Measurements from ENCODE around the gene PAQR3. TPM values are rescaled to one million over a fixed set of nuclear protein-coding genes. Genes with fewer than 3 reads are reported as not detected.
"Not testable (repeated sequence)": the region's sequence is repeated elsewhere in the genome, so short reads cannot be mapped to it uniquely, and the experiment has no call there.

Gene PAQR3
- total and polyA plus RNA-seq, 12 donors: 1.1 to 14.1 (median 5.8) TPM

DNA sequence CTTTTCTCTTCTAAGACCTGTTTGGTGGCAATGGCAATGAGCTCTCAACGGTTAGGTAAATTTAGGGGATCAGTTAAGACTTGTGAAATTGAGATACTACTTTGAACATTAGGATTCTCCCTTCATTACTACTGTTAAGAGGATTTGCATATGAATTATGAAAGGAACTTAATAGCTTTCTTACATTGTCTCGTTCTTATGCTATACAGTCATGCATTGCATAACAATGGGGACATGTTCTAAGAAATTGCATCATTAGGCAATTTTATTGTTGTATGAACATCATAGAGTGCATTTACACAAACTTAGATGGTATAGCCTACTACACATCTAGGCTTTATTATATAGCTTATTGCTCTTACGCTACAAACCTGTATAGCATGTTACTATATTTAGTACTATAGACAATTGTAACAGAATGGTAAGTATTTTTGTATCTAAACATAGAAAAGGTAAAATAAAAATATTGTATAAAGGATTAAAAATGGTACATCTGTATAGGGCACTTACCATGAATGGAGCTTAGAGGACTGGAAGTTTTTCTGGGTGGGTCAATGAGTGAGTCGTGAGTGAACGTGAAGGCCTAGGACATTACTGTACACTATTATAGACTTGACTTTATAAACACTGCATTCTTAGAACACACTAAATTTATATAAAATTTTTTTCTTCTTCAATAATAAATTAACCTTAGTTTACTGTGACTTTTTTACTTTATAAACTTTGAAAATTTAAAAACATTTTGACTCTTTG lies 62.5 kb downstream of the PAQR3 start:
- Histone ChIP-seq H3K4me1 (replicated peaks in 1 of 2) (no peaks in the 10 kb centered on the region), H3K9me3 (replicated peaks in 1 of 3) (no peaks in the 10 kb centered on the region), H3K36me3 (replicated peaks in 1 of 2) (peaks cover 0 to 20% of the 10 kb centered on the region in 2 donors), H3K27me3 (no peaks in the 10 kb centered on the region), H3K27ac (no peak overlapping the region), H3K4me3 (no peak overlapping the region)
- intact Hi-C loops (cut with DNase I): no loop called here
- WGBS, 4 donors: 88 to 96% (median 93%) methylated on average over 5 of the region's 5 CpGs
- TF ChIP-seq, protein P1, sequence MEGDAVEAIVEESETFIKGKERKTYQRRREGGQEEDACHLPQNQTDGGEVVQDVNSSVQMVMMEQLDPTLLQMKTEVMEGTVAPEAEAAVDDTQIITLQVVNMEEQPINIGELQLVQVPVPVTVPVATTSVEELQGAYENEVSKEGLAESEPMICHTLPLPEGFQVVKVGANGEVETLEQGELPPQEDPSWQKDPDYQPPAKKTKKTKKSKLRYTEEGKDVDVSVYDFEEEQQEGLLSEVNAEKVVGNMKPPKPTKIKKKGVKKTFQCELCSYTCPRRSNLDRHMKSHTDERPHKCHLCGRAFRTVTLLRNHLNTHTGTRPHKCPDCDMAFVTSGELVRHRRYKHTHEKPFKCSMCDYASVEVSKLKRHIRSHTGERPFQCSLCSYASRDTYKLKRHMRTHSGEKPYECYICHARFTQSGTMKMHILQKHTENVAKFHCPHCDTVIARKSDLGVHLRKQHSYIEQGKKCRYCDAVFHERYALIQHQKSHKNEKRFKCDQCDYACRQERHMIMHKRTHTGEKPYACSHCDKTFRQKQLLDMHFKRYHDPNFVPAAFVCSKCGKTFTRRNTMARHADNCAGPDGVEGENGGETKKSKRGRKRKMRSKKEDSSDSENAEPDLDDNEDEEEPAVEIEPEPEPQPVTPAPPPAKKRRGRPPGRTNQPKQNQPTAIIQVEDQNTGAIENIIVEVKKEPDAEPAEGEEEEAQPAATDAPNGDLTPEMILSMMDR (IDR thresholded peaks at IDR 0.05): no peak
- TF ChIP-seq POLR2A (IDR thresholded peaks at IDR 0.05): no peak
- DNase-seq: no peak

DNA sequence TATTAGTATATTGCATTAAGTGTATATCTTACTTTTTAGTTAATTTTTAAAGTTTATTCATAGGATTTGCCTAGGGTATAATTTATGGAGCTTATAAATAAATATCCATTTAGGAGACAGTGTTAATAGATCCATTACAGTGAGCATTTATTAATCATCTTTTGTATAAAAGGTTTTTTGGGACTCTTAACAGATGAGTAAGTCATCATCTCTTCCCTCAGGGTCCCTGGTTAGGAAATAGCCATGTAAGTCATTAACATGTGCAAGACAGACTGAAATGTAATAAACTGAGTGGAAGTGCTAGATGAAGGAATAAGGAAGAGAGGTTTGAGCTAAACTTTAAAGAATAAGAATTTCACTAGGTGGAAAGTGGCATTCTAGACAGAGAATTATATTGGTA lies 69.2 kb downstream of the PAQR3 start:
- Histone ChIP-seq H3K27ac (no peak overlapping the region), H3K9me3 (replicated peaks in 1 of 3) (no peaks in the 10 kb centered on the region), H3K4me3 (no peak overlapping the region), H3K27me3 (no peaks in the 10 kb centered on the region), H3K4me1 (replicated peaks in 1 of 2) (no peaks in the 10 kb centered on the region), H3K36me3 (replicated peaks in 1 of 2) (peaks cover 0 to 27% of the 10 kb centered on the region in 2 donors)
- TF ChIP-seq POLR2A (IDR thresholded peaks at IDR 0.05): no peak
- TF ChIP-seq, protein P1 (IDR thresholded peaks at IDR 0.05): no peak
- no peak for DNase-seq
- intact Hi-C loops (cut with DNase I): no loop called here

DNA sequence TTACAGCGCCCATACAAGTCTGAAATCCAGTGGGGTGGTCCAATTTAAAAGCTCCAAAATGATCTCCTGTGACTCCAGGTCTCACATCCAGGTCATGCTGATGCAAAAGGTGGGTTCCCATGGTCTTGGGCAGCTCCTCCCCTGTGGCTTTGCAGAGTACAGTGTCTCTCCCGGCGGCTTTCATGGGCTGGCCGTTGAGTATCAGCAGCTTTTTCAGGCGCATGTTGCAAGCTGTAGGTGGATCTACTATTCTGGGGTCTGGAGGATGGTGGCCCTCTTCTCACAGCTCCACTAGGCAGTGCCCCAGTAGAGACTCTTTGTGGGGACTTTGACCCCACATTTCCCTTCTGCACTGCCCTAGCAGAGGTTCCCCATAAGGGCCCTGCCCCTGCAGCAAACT lies 70.5 kb downstream of the PAQR3 start:
- H3K36me3 ChIP-seq (replicated peaks in 1 of 2): peaks cover 0 to 27% of the 10 kb centered on the region in 2 donors
- H3K27ac ChIP-seq; H3K4me1 ChIP-seq (replicated peaks in 1 of 2); H3K27me3 ChIP-seq; H3K4me3 ChIP-seq; H3K9me3 ChIP-seq (replicated peaks in 1 of 3); DNase-seq: not testable (repeated sequence)
- WGBS, 4 donors: 86 to 99% (median 94%) methylated on average over 4 to 5 of the region's 5 CpGs
- intact Hi-C loops (cut with DNase I): loop anchor here (10.0 kb wide), 2 partner anchors 224 to 254 kb away; no protein-coding TSS in a partner anchor

DNA sequence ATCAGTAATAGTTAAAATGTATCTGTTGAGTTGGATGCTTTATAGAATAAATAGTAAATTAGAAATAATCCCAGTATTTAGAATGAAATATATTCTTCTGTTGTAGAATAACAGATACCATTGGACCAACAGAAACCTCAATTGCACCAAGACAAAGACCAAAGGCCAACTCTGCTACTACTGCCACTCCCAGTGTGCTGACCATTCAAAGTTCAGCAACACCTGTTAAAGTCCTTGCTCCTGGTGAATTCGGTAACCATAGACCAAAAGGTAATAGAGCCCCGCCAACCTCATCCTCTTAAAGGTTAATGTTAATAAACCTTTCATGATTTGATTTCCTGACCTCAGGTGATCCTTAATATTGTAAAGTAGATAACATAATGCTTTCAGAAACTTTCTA lies 73.8 kb downstream of the PAQR3 start:
- H3K27ac ChIP-seq: no peak overlapping the region
- H3K4me1 ChIP-seq (replicated peaks in 1 of 2): no peaks in the 10 kb centered on the region
- intact Hi-C loops (cut with DNase I): loop anchor here (2.0 to 10.0 kb wide), 3 partner anchors 221 to 255 kb away; no protein-coding TSS in a partner anchor
- no peaks in the 10 kb centered on the region for H3K9me3 ChIP-seq (replicated peaks in 1 of 3)
- 84 to 97% (median 91%) methylated on average over 2 of the region's 2 CpGs for WGBS, 4 donors
- no peaks in the 10 kb centered on the region for H3K27me3 ChIP-seq
- H3K4me3 ChIP-seq: no peak overlapping the region
- H3K36me3 ChIP-seq (replicated peaks in 1 of 2): peaks cover 0 to 21% of the 10 kb centered on the region in 2 donors
- no peak for TF ChIP-seq POLR2A (IDR thresholded peaks at IDR 0.05)
- TF ChIP-seq, protein P1 (IDR thresholded peaks at IDR 0.05): no peak
- DNase-seq: no peak
